Measurements from ENCODE around the gene FAM114A1.
"Not testable (repeated sequence)": the region's sequence is repeated elsewhere in the genome, so short reads cannot be mapped to it uniquely, and the experiment has no call there.

The FAM114A1 gene

GRCh38 chr4:38930707-38931106 is 63.1 kb downstream of the FAM114A1 start:
- FAIRE-seq (no peak), DNase-seq (ENCODE audit: low spot score) (no peak)

DNA sequence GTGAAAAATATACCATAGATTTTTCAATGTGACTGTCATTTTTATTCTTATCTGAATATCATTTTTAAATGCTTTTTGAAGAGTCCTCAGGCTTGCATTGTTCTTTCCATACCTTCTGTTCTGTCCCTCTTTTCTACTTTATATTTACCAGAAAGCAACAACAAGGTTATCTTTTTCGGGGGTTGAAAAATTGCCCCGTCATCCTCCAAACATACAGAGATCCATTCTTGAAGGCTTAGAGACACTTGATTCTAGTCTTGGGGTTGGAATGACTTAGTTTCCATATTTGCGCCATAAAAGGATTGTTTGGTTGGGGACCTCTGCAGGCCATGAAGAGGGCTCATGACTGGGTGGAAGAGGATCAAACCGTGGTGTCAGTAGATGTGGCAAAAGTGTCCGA is 63.5 kb downstream of the FAM114A1 start:
- DNase-seq (ENCODE audit: low spot score) (no peak), FAIRE-seq (no peak)

GRCh38 chr4:38935391-38936073 is 67.9 kb downstream of the FAM114A1 start:
- no peak for DNase-seq (ENCODE audit: low spot score)
- no peak for FAIRE-seq

DNA sequence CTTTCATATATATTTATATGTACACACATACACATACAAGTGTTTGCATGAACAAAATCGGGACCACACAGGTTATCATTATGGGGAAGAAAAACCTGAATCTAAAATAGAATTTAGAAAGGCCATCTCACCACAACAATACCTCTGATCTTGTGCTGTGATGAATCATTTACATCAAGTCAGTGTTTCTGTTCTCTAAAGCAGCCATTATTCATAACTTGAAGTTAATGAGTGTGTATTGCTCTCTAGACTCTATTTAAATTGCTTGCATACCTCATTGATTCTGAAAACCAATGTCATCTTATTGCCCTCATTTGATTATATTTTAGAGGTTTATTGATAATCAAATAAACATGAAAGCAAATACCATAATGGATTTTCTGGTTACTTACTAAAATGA is 71.6 kb downstream of the FAM114A1 start:
- no peak for FAIRE-seq
- no peak for DNase-seq (ENCODE audit: low spot score)

- DNase-seq (ENCODE audit: low spot score) (no peak), FAIRE-seq (no peak)
Observed at GRCh38 chr4:38940476-38940875, 72.9 kb downstream of the FAM114A1 start.

- FAIRE-seq; DNase-seq (ENCODE audit: low spot score): not testable (repeated sequence)
Observed at GRCh38 chr4:38941906-38942305, 74.3 kb downstream of the FAM114A1 start.

GRCh38 chr4:38943343-38943742 is 75.7 kb downstream of the FAM114A1 start:
- DNase-seq (ENCODE audit: low spot score): no peak
- no peak for FAIRE-seq

DNA sequence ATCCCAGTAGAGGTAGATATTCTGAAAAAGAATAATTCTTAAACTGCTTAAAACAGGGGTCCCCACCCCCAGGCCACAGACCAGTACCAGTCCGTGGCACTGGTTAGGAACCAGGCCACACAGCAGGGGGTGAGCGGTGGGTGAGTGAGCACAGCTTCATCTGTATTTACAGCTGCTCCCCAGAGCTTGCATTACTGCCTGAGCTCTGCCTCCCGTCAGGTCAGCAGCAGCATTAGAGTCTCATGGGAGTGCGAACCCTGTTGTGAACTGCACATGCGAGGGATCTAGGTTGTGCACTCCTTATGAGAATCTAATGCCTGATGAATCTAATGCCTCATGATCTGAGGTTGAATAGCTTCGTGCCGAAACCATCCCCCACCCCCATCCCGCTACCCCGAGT is 76.8 kb downstream of the FAM114A1 start:
- DNase-seq (ENCODE audit: low spot score): no peak
- no peak for FAIRE-seq

- no peak for DNase-seq (ENCODE audit: low spot score)
- no peak for FAIRE-seq
Observed at GRCh38 chr4:38946919-38947318, 79.3 kb downstream of the FAM114A1 start.

DNA sequence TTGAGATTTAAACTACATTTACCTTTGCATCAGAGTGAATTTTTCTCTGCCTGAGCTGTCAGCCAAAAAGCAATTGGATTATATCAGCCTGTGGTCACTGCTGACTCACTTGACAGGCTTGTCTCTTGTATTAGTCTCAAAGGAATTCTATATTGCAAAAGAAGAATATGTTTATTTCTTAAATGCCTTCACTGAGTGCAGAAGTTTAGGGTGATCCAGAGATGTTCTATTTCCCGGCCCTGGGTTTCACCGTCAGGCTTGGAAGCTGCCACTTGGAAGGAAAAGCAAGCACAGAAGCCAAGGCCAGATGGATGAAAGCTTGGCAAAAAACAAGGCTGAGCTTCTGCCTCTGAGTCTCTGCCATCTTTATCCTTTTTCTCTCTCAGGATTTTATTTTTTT is 80.9 kb downstream of the FAM114A1 start:
- peak; percentile 90 for FAIRE-seq
- DNase-seq (ENCODE audit: low spot score): peak; percentile 68

DNA sequence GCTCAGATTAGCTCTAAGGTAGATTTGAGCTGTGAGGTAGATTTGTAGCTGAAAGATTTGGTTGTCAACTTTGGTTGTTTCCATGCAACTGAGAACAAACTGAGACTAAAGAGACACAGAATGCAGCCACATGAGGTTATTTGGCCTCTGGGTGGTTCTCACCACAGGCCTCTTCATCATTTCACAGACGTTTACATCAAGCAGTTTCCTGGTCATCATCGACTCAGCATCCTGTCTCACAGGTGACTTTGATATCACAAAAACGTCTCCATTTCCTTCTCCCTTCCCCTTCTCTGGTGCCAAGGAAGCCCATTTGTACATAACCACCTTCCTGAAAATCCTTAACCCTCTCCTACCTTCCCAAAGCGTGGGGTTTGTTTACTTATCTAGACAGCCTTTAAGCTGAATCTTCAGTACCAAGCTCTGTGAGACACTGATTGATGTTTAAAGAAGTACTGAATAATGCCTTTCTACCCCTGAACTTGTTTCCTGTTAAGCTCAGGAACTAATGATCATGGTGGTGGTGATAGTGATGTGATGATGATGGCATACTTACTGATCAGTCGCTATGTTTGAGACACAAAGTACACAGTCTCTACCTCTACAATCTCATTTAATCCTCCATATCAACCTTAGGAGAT is 81.9 kb downstream of the FAM114A1 start:
- DNase-seq (ENCODE audit: low spot score) (peak; percentile 43), FAIRE-seq (no peak)

GRCh38 chr4:38950159-38950558 is 82.6 kb downstream of the FAM114A1 start:
- no peak for FAIRE-seq
- DNase-seq (ENCODE audit: low spot score): no peak

DNA sequence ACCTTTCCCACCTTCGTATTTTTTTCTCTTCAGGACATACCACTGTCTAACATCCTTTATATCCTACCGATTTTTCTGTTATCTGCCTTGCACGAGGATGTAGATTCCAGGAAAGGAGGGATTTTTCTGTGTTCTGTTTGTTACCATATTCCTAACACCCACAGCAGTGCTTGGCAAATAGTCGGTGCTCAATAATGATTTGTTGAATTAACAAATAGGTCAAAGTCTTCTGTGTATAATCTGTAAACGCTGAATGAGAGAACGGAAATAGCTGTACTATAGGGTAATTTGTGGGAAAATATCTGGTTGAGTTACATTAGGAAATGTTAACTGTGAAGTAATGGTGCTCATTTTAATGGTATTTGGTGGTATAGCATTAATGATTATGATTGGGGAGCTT is 83.1 kb downstream of the FAM114A1 start:
- DNase-seq (ENCODE audit: low spot score): no peak
- no peak for FAIRE-seq

DNA sequence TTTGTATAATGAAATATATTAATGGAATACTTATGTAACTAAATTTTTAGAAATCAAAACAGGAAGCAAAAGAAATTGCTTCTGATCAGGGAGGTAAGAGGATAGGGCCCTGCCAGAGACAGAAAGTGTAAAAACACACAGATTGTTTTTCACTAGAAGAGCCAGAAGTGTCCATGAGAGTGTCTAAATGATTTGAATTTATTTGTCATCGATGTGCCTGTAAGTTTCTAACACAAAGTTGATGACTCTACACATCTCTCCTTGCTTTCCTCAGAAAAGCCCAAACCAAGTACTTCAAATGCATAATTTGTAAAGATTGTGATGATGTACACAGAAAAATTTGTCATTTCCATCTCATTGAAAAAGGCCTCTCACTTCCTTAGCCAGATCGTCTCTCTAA is 84.0 kb downstream of the FAM114A1 start:
- DNase-seq (ENCODE audit: low spot score) (no peak), FAIRE-seq (no peak)

DNA sequence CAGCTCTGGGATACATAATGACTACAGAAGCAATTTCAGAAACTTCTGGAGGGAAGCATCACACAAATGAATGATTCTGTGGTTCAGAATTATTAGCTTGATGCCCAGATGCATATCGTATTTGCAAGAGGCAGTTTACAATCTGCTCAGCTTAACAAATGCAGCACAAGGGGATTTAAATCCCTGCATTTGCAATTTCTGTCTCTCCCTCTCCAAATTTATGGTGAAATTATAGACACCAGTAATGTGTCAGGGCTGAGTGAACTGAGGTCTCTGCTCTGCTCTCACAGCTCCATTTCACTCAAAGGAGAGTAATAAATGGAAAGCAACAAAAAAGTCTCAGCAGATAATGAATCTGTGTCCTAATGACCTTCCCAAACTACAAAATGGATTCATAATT is 84.4 kb downstream of the FAM114A1 start:
- DNase-seq (ENCODE audit: low spot score): no peak
- no peak for FAIRE-seq

DNA sequence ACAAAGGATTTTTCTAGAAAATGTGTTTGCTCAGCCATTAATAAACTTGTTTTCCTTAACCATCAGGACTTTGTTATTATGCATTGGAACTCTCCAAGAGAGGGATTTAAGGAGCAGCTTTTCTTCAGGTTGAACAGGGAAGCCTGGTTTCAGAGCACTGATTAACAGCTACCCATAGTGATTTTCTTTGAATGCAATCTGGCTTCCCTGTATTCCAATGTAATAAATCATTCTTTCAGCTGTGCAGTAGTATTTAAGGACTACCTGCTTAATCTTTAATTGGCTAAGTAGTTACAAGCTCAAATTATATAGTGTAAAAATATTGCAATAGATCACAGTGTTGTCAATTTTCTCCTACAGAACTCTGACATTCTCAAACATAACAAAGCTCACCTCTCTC is 87.1 kb downstream of the FAM114A1 start:
- no peak for DNase-seq (ENCODE audit: low spot score)
- FAIRE-seq: no peak

GRCh38 chr4:38955957-38956356 is 88.4 kb downstream of the FAM114A1 start:
- FAIRE-seq (no peak), DNase-seq (ENCODE audit: low spot score) (no peak)

GRCh38 chr4:38957261-38957815 is 89.7 kb downstream of the FAM114A1 start:
- FAIRE-seq (no peak), DNase-seq (ENCODE audit: low spot score) (no peak)

DNA sequence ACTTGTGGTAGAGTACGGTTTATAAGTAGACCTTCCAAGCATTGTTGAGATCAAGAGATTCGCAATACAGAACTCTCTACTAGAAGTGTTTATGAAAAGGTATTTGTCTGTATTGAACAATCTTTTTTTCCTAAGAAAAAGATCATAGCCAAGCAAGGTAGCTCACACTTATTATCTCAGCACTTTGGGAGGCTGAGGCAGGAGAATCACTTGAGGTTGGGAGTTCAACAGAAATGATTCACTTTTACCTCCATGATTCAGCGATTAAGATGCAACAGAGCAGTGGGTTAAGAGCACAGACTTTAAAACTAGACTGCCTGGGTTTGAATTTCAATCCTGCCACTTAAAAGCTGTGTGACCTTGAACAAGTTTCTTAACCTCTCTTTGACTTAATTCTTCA is 90.3 kb downstream of the FAM114A1 start:
- FAIRE-seq: no peak

DNA sequence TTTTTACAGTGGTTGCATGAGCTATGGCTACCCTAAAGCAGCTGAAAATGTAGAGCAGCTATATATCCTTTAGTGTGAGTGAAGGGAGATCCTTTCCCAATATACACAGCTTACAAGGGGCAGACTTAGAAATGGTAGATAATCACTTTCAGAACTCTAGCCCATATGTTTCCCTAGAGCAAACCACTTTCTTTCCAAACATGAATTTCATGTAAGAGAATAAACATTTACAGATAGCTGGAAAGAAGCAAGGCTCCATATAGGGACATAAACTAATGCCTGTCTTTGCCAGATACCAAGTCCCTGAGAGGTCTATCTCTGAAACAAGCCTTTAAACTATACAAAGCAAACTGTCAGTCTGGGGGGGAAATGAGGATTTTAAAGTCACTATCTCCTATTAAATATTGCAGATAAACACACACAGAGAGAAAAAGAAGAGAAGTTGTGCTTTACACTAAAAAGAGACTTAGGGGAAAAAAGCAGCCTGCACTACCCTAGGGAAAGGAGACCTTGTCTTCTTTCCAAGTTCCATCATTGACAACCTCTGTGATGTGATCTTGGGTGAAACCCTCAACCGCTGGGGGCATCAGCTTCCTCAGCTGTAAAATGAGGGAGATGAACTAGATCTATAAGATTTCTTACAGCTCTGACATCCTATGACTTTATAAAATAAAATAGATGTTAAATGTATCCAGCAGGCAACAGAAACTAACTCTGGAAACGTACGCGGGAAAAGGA is 91.0 kb downstream of the FAM114A1 start:
- DNase-seq (ENCODE audit: low spot score) (no peak), FAIRE-seq (no peak)

More for the DNA sequence above, 90.3 kb downstream of the FAM114A1 start:
- DNase-seq (ENCODE audit: low spot score): no peak

DNA sequence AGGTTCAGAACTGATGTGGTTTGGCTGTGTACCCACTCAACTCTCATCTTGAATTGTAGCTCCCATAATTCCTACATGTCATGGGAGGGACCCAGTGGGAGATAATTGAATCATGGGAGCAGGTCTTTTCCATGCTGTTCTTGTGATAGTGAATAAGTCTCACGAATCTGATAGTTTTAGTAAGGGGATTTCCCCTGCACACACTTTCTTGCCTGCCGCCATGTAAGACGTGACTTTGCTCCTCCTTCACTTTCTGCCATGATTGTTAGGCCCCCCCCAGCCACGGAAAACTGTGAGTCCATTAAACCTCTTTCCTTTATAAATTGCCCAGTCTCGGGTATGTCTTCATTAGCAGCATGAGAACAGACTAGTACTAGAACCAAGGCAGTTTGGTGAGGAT is 91.6 kb downstream of the FAM114A1 start:
- FAIRE-seq; DNase-seq (ENCODE audit: low spot score): not testable (repeated sequence)
